ENCODE data around the gene CTTN. TPM values are rescaled to one million over a fixed set of nuclear protein-coding genes. Genes with fewer than 3 reads are reported as not detected.

CTTN gene
- total RNA-seq, 1 donor from 2014 or later: 227 TPM

GRCh38 chr11:70360211-70360610, 38.1 kb upstream of the CTTN start:
- H3K4me1 ChIP-seq: peaks cover 7% of the 10 kb centered on the region

DNA sequence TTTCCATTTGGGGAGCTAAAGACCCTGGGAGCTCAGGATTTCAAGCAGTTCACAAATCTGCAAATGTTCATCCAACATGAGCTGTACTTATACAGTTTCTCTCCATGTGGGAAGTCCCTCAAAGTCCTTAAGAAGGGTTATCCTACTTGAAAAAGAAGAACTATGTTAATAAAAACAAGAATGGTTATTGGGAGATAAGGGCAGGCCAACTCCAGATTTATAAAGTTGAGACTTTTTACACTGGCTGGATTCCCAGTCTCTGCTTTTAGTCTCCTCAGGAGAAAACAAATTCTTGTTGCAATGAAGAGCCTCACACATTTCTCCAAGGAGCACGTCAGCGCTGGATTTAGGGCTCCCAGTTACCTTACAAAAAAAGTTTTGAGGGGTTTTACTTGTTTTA, 34.2 kb upstream of the CTTN start:
- H3K27me3 ChIP-seq: no peaks in the 10 kb centered on the region
- H3K9me3 ChIP-seq: no peaks in the 10 kb centered on the region
- H3K4me1 ChIP-seq: peaks cover 7% of the 10 kb centered on the region
- H3K36me3 ChIP-seq: peaks cover 0 to 33% of the 10 kb centered on the region in 2 donors
- no peak for DNase-seq (ENCODE audit: extremely low spot score in 2 of 2)
- H3K4me3 ChIP-seq: no peak overlapping the region
- intact Hi-C loops (cut with DNase I): no loop called here
- peak overlapping the region; percentile 10 for H3K27ac ChIP-seq
- TF ChIP-seq POLR2A (IDR thresholded peaks at IDR 0.05) (no peak), POLR2AphosphoS5 (IDR thresholded peaks at IDR 0.05; ENCODE audit: insufficient read depth in 1 of 2, low read depth in 1 of 2) (no peak)
- TF ChIP-seq, protein P1, sequence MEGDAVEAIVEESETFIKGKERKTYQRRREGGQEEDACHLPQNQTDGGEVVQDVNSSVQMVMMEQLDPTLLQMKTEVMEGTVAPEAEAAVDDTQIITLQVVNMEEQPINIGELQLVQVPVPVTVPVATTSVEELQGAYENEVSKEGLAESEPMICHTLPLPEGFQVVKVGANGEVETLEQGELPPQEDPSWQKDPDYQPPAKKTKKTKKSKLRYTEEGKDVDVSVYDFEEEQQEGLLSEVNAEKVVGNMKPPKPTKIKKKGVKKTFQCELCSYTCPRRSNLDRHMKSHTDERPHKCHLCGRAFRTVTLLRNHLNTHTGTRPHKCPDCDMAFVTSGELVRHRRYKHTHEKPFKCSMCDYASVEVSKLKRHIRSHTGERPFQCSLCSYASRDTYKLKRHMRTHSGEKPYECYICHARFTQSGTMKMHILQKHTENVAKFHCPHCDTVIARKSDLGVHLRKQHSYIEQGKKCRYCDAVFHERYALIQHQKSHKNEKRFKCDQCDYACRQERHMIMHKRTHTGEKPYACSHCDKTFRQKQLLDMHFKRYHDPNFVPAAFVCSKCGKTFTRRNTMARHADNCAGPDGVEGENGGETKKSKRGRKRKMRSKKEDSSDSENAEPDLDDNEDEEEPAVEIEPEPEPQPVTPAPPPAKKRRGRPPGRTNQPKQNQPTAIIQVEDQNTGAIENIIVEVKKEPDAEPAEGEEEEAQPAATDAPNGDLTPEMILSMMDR (IDR thresholded peaks at IDR 0.05): no peak

More at GRCh38 chr11:70360211-70360610, 38.1 kb upstream of the CTTN start:
- H3K36me3 ChIP-seq: peaks cover 0 to 56% of the 10 kb centered on the region in 2 donors
- intact Hi-C loops (cut with DNase I): no loop called here
- H3K9me3 ChIP-seq: no peaks in the 10 kb centered on the region
- no peaks in the 10 kb centered on the region for H3K27me3 ChIP-seq
- H3K27ac ChIP-seq: no peak overlapping the region
- TF ChIP-seq POLR2AphosphoS5 (IDR thresholded peaks at IDR 0.05; ENCODE audit: insufficient read depth in 1 of 2, low read depth in 1 of 2): no peak
- TF ChIP-seq, protein P1 (IDR thresholded peaks at IDR 0.05): no peak
- TF ChIP-seq POLR2A (IDR thresholded peaks at IDR 0.05): no peak
- no peak overlapping the region for H3K4me3 ChIP-seq
- no peak for DNase-seq (ENCODE audit: extremely low spot score in 2 of 2)

GRCh38 chr11:70364745-70365543, 33.4 kb upstream of the CTTN start:
- no peak for DNase-seq (ENCODE audit: extremely low spot score in 2 of 2)
- H3K27me3 ChIP-seq: no peaks in the 10 kb centered on the region
- H3K4me1 ChIP-seq: peaks cover 7% of the 10 kb centered on the region
- no peak overlapping the region for H3K4me3 ChIP-seq
- H3K36me3 ChIP-seq: peaks cover 0 to 32% of the 10 kb centered on the region in 2 donors
- H3K27ac ChIP-seq: peak overlapping the region; percentile 10
- TF ChIP-seq POLR2A (IDR thresholded peaks at IDR 0.05) (no peak), POLR2AphosphoS5 (IDR thresholded peaks at IDR 0.05; ENCODE audit: insufficient read depth in 1 of 2, low read depth in 1 of 2) (no peak)
- TF ChIP-seq, protein P1 (IDR thresholded peaks at IDR 0.05): no peak
- no peaks in the 10 kb centered on the region for H3K9me3 ChIP-seq
- intact Hi-C loops (cut with DNase I): no loop called here

- TF ChIP-seq, protein P1 (IDR thresholded peaks at IDR 0.05): no peak
- no peak for TF ChIP-seq POLR2AphosphoS5 (IDR thresholded peaks at IDR 0.05; ENCODE audit: insufficient read depth in 1 of 2, low read depth in 1 of 2)
- TF ChIP-seq POLR2A (IDR thresholded peaks at IDR 0.05): no peak
- intact Hi-C loops (cut with DNase I): no loop called here
- Histone ChIP-seq H3K4me3 (no peak overlapping the region), H3K27me3 (no peaks in the 10 kb centered on the region), H3K27ac (no peak overlapping the region), H3K36me3 (peaks cover 0 to 32% of the 10 kb centered on the region in 2 donors), H3K9me3 (no peaks in the 10 kb centered on the region), H3K4me1 (peaks cover 7% of the 10 kb centered on the region)
- no peak for DNase-seq (ENCODE audit: extremely low spot score in 2 of 2)
Observed at GRCh38 chr11:70365544-70365927, 32.8 kb upstream of the CTTN start.

DNA sequence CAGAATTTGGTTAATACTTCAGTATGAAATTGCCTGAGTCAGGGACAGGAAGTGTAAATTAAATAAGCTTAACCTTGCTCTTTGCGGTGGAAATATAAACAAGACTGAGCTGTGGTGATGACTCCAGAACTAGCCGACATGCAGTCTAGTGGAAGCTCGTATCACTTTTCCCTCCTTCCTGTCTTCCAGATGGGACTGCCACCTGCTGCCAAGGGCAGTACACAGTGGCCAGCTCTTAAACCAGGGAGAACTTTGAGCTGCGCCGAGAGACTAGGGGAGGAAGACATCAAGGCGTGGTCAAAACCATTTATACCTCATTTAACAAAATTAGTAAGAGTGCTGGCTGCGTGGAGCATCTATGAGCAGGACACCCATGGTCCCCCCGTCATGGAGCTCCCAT, 31.3 kb upstream of the CTTN start:
- TF ChIP-seq, protein P1 (IDR thresholded peaks at IDR 0.05): no peak
- TF ChIP-seq POLR2A (IDR thresholded peaks at IDR 0.05) (no peak), POLR2AphosphoS5 (IDR thresholded peaks at IDR 0.05; ENCODE audit: insufficient read depth in 1 of 2, low read depth in 1 of 2) (no peak)
- Histone ChIP-seq H3K27me3 (no peaks in the 10 kb centered on the region), H3K4me3 (no peak overlapping the region), H3K9me3 (no peaks in the 10 kb centered on the region), H3K27ac (no peak overlapping the region), H3K4me1 (peaks cover 7% of the 10 kb centered on the region), H3K36me3 (peaks cover 0 to 26% of the 10 kb centered on the region in 2 donors)
- DNase-seq (ENCODE audit: extremely low spot score in 2 of 2): no peak
- intact Hi-C loops (cut with DNase I): no loop called here
